ENCODE results near the gene CAST.

- TF ChIP-seq BHLHE40 (IDR thresholded peaks at IDR 0.05; ENCODE audit: low read depth, low read length) (no peak), CTCF (IDR thresholded peaks at IDR 0.05) (no peak), SMC3 (IDR thresholded peaks at IDR 0.05) (no peak), RCOR1 (IDR thresholded peaks at IDR 0.05; ENCODE audit: low read depth, low read length) (no peak), NPAS2 (CRISPR knock-in tag; IDR thresholded peaks at IDR 0.05; ENCODE audit: borderline replicate concordance) (no peak), RFX5 (IDR thresholded peaks at IDR 0.05) (no peak), POLR2A (IDR thresholded peaks at IDR 0.05; ENCODE audit: low read length) (no peak), CEBPB (IDR thresholded peaks at IDR 0.05) (no peak)
- TF ChIP-seq, protein P1, sequence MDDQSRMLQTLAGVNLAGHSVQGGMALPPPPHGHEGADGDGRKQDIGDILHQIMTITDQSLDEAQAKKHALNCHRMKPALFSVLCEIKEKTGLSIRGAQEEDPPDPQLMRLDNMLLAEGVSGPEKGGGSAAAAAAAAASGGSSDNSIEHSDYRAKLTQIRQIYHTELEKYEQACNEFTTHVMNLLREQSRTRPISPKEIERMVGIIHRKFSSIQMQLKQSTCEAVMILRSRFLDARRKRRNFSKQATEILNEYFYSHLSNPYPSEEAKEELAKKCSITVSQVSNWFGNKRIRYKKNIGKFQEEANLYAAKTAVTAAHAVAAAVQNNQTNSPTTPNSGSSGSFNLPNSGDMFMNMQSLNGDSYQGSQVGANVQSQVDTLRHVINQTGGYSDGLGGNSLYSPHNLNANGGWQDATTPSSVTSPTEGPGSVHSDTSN (IDR thresholded peaks at IDR 0.05) = no peak
Observed at GRCh38 chr5:96809921-96810320, 147.7 kb downstream of the CAST start.
